Left lung (tissue), 10 donors: Measurements from ENCODE around the gene IFRD2. TPM values are rescaled to one million over a fixed set of nuclear protein-coding genes. Genes with fewer than 3 reads are reported as not detected.
A peak's percentile ranks its signal among the peaks of the same experiment; 100 is the strongest.

Experiments
- ATAC-seq: fragments of 200-7000 bp; cut with Tn5 transposase; one replicate; pipeline ENCODE4 v1.9.1; 2020; ENCODE audit warnings: moderate library complexity
- DNase-seq, 4 donors: peaks; one replicate each; pipeline ENCODE4 v3.0.0-alpha.2; 2013 to 2020
- H3K27ac ChIP-seq, 2 donors: fragments of 200-600 bp; sonication (generic) in 1 of 2; one replicate each; pipeline versions ENCODE4 v1.5.0 to v1.8.0; 2020 to 2021
- H3K27me3 ChIP-seq, 2 donors: fragments of 200-600 bp; sonication (generic) in 1 of 2; one replicate each; pipeline versions ENCODE4 v1.5.0 to v1.8.0; 2020 to 2021
- H3K36me3 ChIP-seq, 2 donors: fragments of 200-600 bp; sonication (generic) in 1 of 2; one replicate each; pipeline versions ENCODE4 v1.5.0 to v1.8.0; 2020 to 2021
- H3K4me1 ChIP-seq, 2 donors: fragments of 200-600 bp; one replicate each; pipeline ENCODE4 v1.8.0; 2021
- H3K4me3 ChIP-seq, 2 donors: fragments of 200-600 bp; sonication (generic) in 1 of 2; one replicate each; pipeline versions ENCODE4 v1.5.0 to v1.8.0; 2020 to 2021; ENCODE audit warnings: mild to moderate bottlenecking in 1 of 2
- H3K9me3 ChIP-seq, 2 donors: fragments of 200-600 bp; sonication (generic) in 1 of 2; one replicate each; pipeline versions ENCODE4 v1.5.0 to v1.8.0; 2020 to 2021
- CTCF ChIP-seq, 2 donors: fragments of 200-600 bp; sonication (generic) in 1 of 2; IDR thresholded peaks; one replicate each; pipeline versions ENCODE4 v1.5.0 to v1.8.0; 2021; ENCODE audit warnings: antibody characterized with exemption in 2 of 2
- intact Hi-C, 2 donors: fragments of 100-400 bp; cut with DNase I; formaldehyde crosslinking; loops; one replicate each; pipeline versions ENCODE4 v1.11.2 to v1.14.2; 2022
- polyA plus RNA-seq, 6 donors: library from polyadenylated mRNA; unstranded; fragments of 120-200 nt; gene quantifications; one replicate each; pipeline ENCODE4 v1.2.1, GENCODE V29; 2013; ENCODE audit not compliant: insufficient read length in 6 of 6
- total RNA-seq, 2 donors: library from RNA; stranded (reverse); fragmentation: NEBNext Ultra II Directional; extraction: Animal tissue kit (Norgen Biotek cat#: 25700); gene quantifications; one replicate each; pipeline ENCODE4 v1.2.1, GENCODE V29; 2021
- donor health status: DM: no; HTN: yes; CAD: no.
- donor health status: DM: no; HTN: no; CAD: no.

The IFRD2 gene
- total and polyA plus RNA-seq, 8 donors, result 29.6 to 104 (median 38.5) TPM

GRCh38 chr3:50295553-50296431, 3.6 kb upstream of the IFRD2 start:
- Histone ChIP-seq H3K36me3 (peaks cover 0 to 5% of the 10 kb centered on the region in 2 donors), H3K4me1 (peaks cover 34 to 48% of the 10 kb centered on the region in 2 donors), H3K9me3 (no peaks in the 10 kb centered on the region), H3K4me3 (no peak overlapping the region), H3K27ac (no peak overlapping the region), H3K27me3 (no peaks in the 10 kb centered on the region)
- no peak for TF ChIP-seq CTCF (IDR thresholded peaks at IDR 0.05)
- DNase-seq (no peak), ATAC-seq (no peak)
- intact Hi-C loops, result no loop called here

- peaks cover 0 to 13% of the 10 kb centered on the region in 2 donors for H3K36me3 ChIP-seq
- intact Hi-C loops, result no loop called here
Observed at GRCh38 chr3:50294492-50295403, 2.5 kb upstream of the IFRD2 start.

GRCh38 chr3:50294089-50294488, 1.9 kb upstream of the IFRD2 start:
- H3K36me3 ChIP-seq, result peaks cover 0 to 20% of the 10 kb centered on the region in 2 donors
- no peaks in the 10 kb centered on the region for H3K27me3 ChIP-seq
- ATAC-seq (no peak), DNase-seq (no peak)
- TF ChIP-seq CTCF (IDR thresholded peaks at IDR 0.05), result no peak
- H3K4me1 ChIP-seq, result peaks cover 22 to 36% of the 10 kb centered on the region in 2 donors
- no peak overlapping the region for H3K4me3 ChIP-seq
- intact Hi-C loops, result no loop called here
- H3K9me3 ChIP-seq, result no peaks in the 10 kb centered on the region
- H3K27ac ChIP-seq, result no peak overlapping the region

More at GRCh38 chr3:50294492-50295403, 2.5 kb upstream of the IFRD2 start:
- Histone ChIP-seq H3K4me1 (peaks cover 23 to 37% of the 10 kb centered on the region in 2 donors), H3K4me3 (no peak overlapping the region), H3K9me3 (no peaks in the 10 kb centered on the region), H3K27me3 (no peaks in the 10 kb centered on the region), H3K27ac (no peak overlapping the region)
- ATAC-seq, result no peak
- no peak for TF ChIP-seq CTCF (IDR thresholded peaks at IDR 0.05)
- no peak for DNase-seq

- ATAC-seq, result no peak
- no peaks in the 10 kb centered on the region for H3K27me3 ChIP-seq
- no peaks in the 10 kb centered on the region for H3K9me3 ChIP-seq
- H3K4me1 ChIP-seq, result peaks cover 16 to 29% of the 10 kb centered on the region in 2 donors
- DNase-seq, result no peak
- intact Hi-C loops, result no loop called here
- peaks cover 0 to 28% of the 10 kb centered on the region in 2 donors for H3K36me3 ChIP-seq
- TF ChIP-seq CTCF (IDR thresholded peaks at IDR 0.05), result no peak
- peak overlapping the region in 1 of 2 donors; percentile 94 for H3K4me3 ChIP-seq
- peak overlapping the region; percentile 47 to 84 for H3K27ac ChIP-seq
Observed at GRCh38 chr3:50293079-50293801, 1.0 kb upstream of the IFRD2 start.
